Effector memory CD4-positive, alpha-beta T cell (primary cell): Measurements from ENCODE around the gene ACSM4.
"Not testable (repeated sequence)": the region's sequence is repeated elsewhere in the genome, so short reads cannot be mapped to it uniquely, and the experiment has no call there.

Source experiments
- DNase-seq, 3 donors: peaks; one replicate each; pipeline ENCODE4 v3.0.0-alpha.2; 2020
- H3K27ac ChIP-seq: 2 replicates; pipeline ENCODE4 v1.7.0; 2013; ENCODE audit warnings: mild to moderate bottlenecking, low read length, moderate library complexity; ENCODE audit not compliant: insufficient read depth, poor library complexity, severe bottlenecking
- H3K27me3 ChIP-seq: replicated peaks from 2 replicates; pipeline ENCODE4 v1.7.0; 2013; ENCODE audit warnings: mild to moderate bottlenecking, low read length; ENCODE audit not compliant: insufficient read depth, control insufficient read depth, poor library complexity, severe bottlenecking
- H3K36me3 ChIP-seq: 2 replicates; pipeline ENCODE4 v1.7.0; 2013; ENCODE audit warnings: mild to moderate bottlenecking, low read length, moderate library complexity; ENCODE audit not compliant: control insufficient read depth, insufficient read depth
- H3K4me1 ChIP-seq: 2 replicates; pipeline ENCODE4 v1.7.0; 2013; ENCODE audit warnings: low read length, mild to moderate bottlenecking; ENCODE audit not compliant: control insufficient read depth, insufficient read depth, poor library complexity, severe bottlenecking
- H3K4me3 ChIP-seq: 2 replicates; pipeline ENCODE4 v1.7.0; 2013; ENCODE audit warnings: low read length, low read depth, mild to moderate bottlenecking; ENCODE audit not compliant: insufficient read depth, poor library complexity, severe bottlenecking
- H3K9me3 ChIP-seq: 2 replicates; pipeline ENCODE4 v1.7.0; 2013; ENCODE audit warnings: mild to moderate bottlenecking, low read length, moderate library complexity; ENCODE audit not compliant: control insufficient read depth

ACSM4 gene

GRCh38 chr12:7322599-7322998 is 18.7 kb downstream of the ACSM4 start:
- DNase-seq = no peak
- H3K36me3 ChIP-seq = no peaks in the 10 kb centered on the region
- H3K4me1 ChIP-seq = no peaks in the 10 kb centered on the region
- H3K27ac ChIP-seq = no peak overlapping the region
- no peaks in the 10 kb centered on the region for H3K9me3 ChIP-seq
- no peak overlapping the region for H3K4me3 ChIP-seq
- no peaks in the 10 kb centered on the region for H3K27me3 ChIP-seq

- Histone ChIP-seq H3K27me3 (no peaks in the 10 kb centered on the region), H3K27ac (no peak overlapping the region), H3K4me1 (no peaks in the 10 kb centered on the region), H3K36me3 (no peaks in the 10 kb centered on the region), H3K9me3 (no peaks in the 10 kb centered on the region), H3K4me3 (no peak overlapping the region)
- DNase-seq = no peak
These were observed 20.3 kb downstream of the ACSM4 start for GRCh38 chr12:7324176-7324575.

- no peaks in the 10 kb centered on the region for H3K27me3 ChIP-seq
- DNase-seq = no peak
- no peaks in the 10 kb centered on the region for H3K9me3 ChIP-seq
- no peak overlapping the region for H3K4me3 ChIP-seq
- H3K4me1 ChIP-seq = no peaks in the 10 kb centered on the region
- no peaks in the 10 kb centered on the region for H3K36me3 ChIP-seq
- no peak overlapping the region for H3K27ac ChIP-seq
These were observed 24.0 kb downstream of the ACSM4 start for GRCh38 chr12:7327918-7328317.

GRCh38 chr12:7337790-7338189 is 33.9 kb downstream of the ACSM4 start:
- not testable (repeated sequence) for H3K4me1 ChIP-seq, H3K9me3 ChIP-seq, H3K27me3 ChIP-seq

GRCh38 chr12:7339675-7340074 is 35.8 kb downstream of the ACSM4 start:
- Histone ChIP-seq H3K9me3 (no peaks in the 10 kb centered on the region), H3K36me3 (no peaks in the 10 kb centered on the region), H3K27ac (no peak overlapping the region), H3K4me1 (no peaks in the 10 kb centered on the region), H3K4me3 (no peak overlapping the region), H3K27me3 (no peaks in the 10 kb centered on the region)
- DNase-seq = no peak

More at GRCh38 chr12:7337790-7338189, 33.9 kb downstream of the ACSM4 start:
- H3K36me3 ChIP-seq, H3K27ac ChIP-seq, DNase-seq, H3K4me3 ChIP-seq: not testable (repeated sequence)

- H3K27me3 ChIP-seq = no peaks in the 10 kb centered on the region
- H3K9me3 ChIP-seq = no peaks in the 10 kb centered on the region
- no peak for DNase-seq
- no peak overlapping the region for H3K27ac ChIP-seq
- H3K36me3 ChIP-seq = no peaks in the 10 kb centered on the region
- H3K4me1 ChIP-seq = no peaks in the 10 kb centered on the region
- H3K4me3 ChIP-seq = no peak overlapping the region
These were observed 41.1 kb downstream of the ACSM4 start for GRCh38 chr12:7344833-7345606.

GRCh38 chr12:7346551-7347225 is 42.8 kb downstream of the ACSM4 start:
- Histone ChIP-seq H3K27ac (no peak overlapping the region), H3K36me3 (no peaks in the 10 kb centered on the region), H3K9me3 (no peaks in the 10 kb centered on the region), H3K27me3 (no peaks in the 10 kb centered on the region), H3K4me3 (no peak overlapping the region), H3K4me1 (no peaks in the 10 kb centered on the region)
- no peak for DNase-seq

GRCh38 chr12:7349418-7349817 is 45.5 kb downstream of the ACSM4 start:
- no peaks in the 10 kb centered on the region for H3K27me3 ChIP-seq
- DNase-seq = no peak
- no peaks in the 10 kb centered on the region for H3K4me1 ChIP-seq
- H3K36me3 ChIP-seq = no peaks in the 10 kb centered on the region
- no peak overlapping the region for H3K27ac ChIP-seq
- H3K9me3 ChIP-seq = no peaks in the 10 kb centered on the region
- no peak overlapping the region for H3K4me3 ChIP-seq

GRCh38 chr12:7351177-7351576 is 47.3 kb downstream of the ACSM4 start:
- H3K27me3 ChIP-seq = no peaks in the 10 kb centered on the region
- no peaks in the 10 kb centered on the region for H3K4me1 ChIP-seq
- H3K4me3 ChIP-seq = no peak overlapping the region
- no peaks in the 10 kb centered on the region for H3K9me3 ChIP-seq
- no peak overlapping the region for H3K27ac ChIP-seq
- DNase-seq = no peak
- H3K36me3 ChIP-seq = no peaks in the 10 kb centered on the region

GRCh38 chr12:7352661-7353060 is 48.8 kb downstream of the ACSM4 start:
- DNase-seq = no peak
- Histone ChIP-seq H3K27me3 (no peaks in the 10 kb centered on the region), H3K4me1 (no peaks in the 10 kb centered on the region), H3K36me3 (no peaks in the 10 kb centered on the region), H3K27ac (no peak overlapping the region), H3K4me3 (no peak overlapping the region), H3K9me3 (no peaks in the 10 kb centered on the region)
